HG03103 (cell line): ENCODE measurements around the gene GFAP.

ENCODE experiments used
- ATAC-seq: cut with Tn5 transposase; IDR thresholded peaks from one replicate; pipeline ENCODE4 v1.9.1; 2021; ENCODE audit warnings: low read depth; ENCODE audit not compliant: unreplicated experiment

Gene GFAP

GRCh38 chr17:44867841-44868240 lies 47.5 kb downstream of the GFAP start:
- no peak for ATAC-seq

GRCh38 chr17:44865931-44866330 lies 49.4 kb downstream of the GFAP start:
- ATAC-seq, result no peak

- no peak for ATAC-seq
These were observed 50.1 kb downstream of the GFAP start for GRCh38 chr17:44865231-44865660.

GRCh38 chr17:44864831-44865230 lies 50.5 kb downstream of the GFAP start:
- ATAC-seq, result no peak

GRCh38 chr17:44863061-44863918 lies 52.0 kb downstream of the GFAP start:
- ATAC-seq, result no peak

GRCh38 chr17:44862278-44862914 lies 52.9 kb downstream of the GFAP start:
- no peak for ATAC-seq

GRCh38 chr17:44859701-44860100 lies 55.6 kb downstream of the GFAP start:
- ATAC-seq, result no peak

GRCh38 chr17:44854192-44854591 lies 61.1 kb downstream of the GFAP start:
- no peak for ATAC-seq
